Measurements from ENCODE around the gene RABGAP1L. TPM values are rescaled to one million over a fixed set of nuclear protein-coding genes. Genes with fewer than 3 reads are reported as not detected.

RABGAP1L gene
- total and polyA plus RNA-seq, 2 of the 8 experiments (the other 6 are each of a cell fraction or from before 2014, with no cell fraction given): 33.3 to 156 TPM

GRCh38 chr1:174626031-174627025, 467.0 kb downstream of the RABGAP1L start:
- H4K8ac ChIP-seq (ENCODE audit: extremely low read depth, insufficient read depth, low read length): no peak overlapping the region
- no peaks in the 10 kb centered on the region for H3K36me3 ChIP-seq (ENCODE audit: control insufficient read depth in 2 of 4, insufficient read depth in 4 of 4, low read length in 3 of 4)
- no peaks in the 10 kb centered on the region for H3K9me3 ChIP-seq (ENCODE audit: insufficient read depth in 2 of 2, low read depth in 1 of 2, low read length in 1 of 2)
- no peak overlapping the region for H3K56ac ChIP-seq (replicated peaks; ENCODE audit: insufficient read length, low read depth, low read length)
- no peaks in the 10 kb centered on the region for H3K79me2 ChIP-seq (ENCODE audit: control insufficient read depth in 1 of 2, insufficient read depth in 2 of 2, low read length in 2 of 2)
- no peak overlapping the region for H3K9ac ChIP-seq (replicated peaks in 1 of 4; ENCODE audit: extremely low read depth in 1 of 4, low read depth in 3 of 4, low read length in 3 of 4)
- no peak overlapping the region for H3K4ac ChIP-seq (replicated peaks; ENCODE audit: insufficient read length, low read depth, low read length)
- H3K27me3 ChIP-seq (replicated peaks in 1 of 4; ENCODE audit: control insufficient read depth in 3 of 4, extremely low read depth in 1 of 4, insufficient read depth in 3 of 4, low read length in 3 of 4): no peaks in the 10 kb centered on the region
- H3K23ac ChIP-seq (ENCODE audit: insufficient read length): no peak overlapping the region
- H3K4me1 ChIP-seq (replicated peaks in 1 of 4; ENCODE audit: control insufficient read depth in 3 of 4, insufficient read depth in 4 of 4, low read length in 3 of 4): no peaks in the 10 kb centered on the region; a peak in 1 of 7 replicates
- ChIA-PET POLR2A (ENCODE audit: partially characterized antibody) (no interaction called here), CTCF (ENCODE audit: partially characterized antibody) (no interaction called here)
- no peak overlapping the region for H2AK5ac ChIP-seq (ENCODE audit: low read depth, low read length)
- H2BK12ac ChIP-seq (ENCODE audit: low read depth, low read length): no peak overlapping the region
- no peak overlapping the region for H4K91ac ChIP-seq (replicated peaks; ENCODE audit: insufficient read length, low read length)
- no peak overlapping the region for H2BK5ac ChIP-seq (ENCODE audit: low read depth, low read length)
- H3K14ac ChIP-seq (ENCODE audit: insufficient read length): no peak overlapping the region
- H4K5ac ChIP-seq (ENCODE audit: insufficient read length, low read depth, low read length): no peak overlapping the region
- no peak overlapping the region for H3K27ac ChIP-seq (ENCODE audit: low read depth, low read length)
- no peak overlapping the region for H2BK20ac ChIP-seq (ENCODE audit: low read length)
- 93% methylated on average over 6 of the region's 6 CpGs; no CpG with 5 or more reads in 1 of the 2 experiments for WGBS, 2 experiments (ENCODE audit: extremely low coverage in 1 of 2, insufficient coverage in 1 of 2, insufficient read length in 1 of 2, insufficient replicate concordance in 2 of 2, low coverage in 1 of 2, low lambda C conversion rate in 2 of 2, missing lambda C conversion rate in 1 of 2)
- H2BK15ac ChIP-seq (ENCODE audit: low read length): no peak overlapping the region
- DNase-seq (ENCODE audit: low read depth in 1 of 2, low spot score in 2 of 2) (no peak), FAIRE-seq (no peak)
- H3K4me2 ChIP-seq (ENCODE audit: insufficient read depth in 1 of 2, low read depth in 2 of 2, low read length in 2 of 2): no peak overlapping the region
- H2AFZ ChIP-seq (ENCODE audit: low read length): no peak overlapping the region
- no peak for TF ChIP-seq SAP30 (IDR thresholded peaks at IDR 0.05; ENCODE audit: insufficient read depth, insufficient replicate concordance, low read length)
- no peak for TF ChIP-seq TAF1 (IDR thresholded peaks at IDR 0.05; ENCODE audit: low read depth, low read length)
- TF ChIP-seq ASH2L (IDR thresholded peaks at IDR 0.05; ENCODE audit: low read length): no peak
- TF ChIP-seq SP4 (IDR thresholded peaks at IDR 0.05; ENCODE audit: low read length): no peak
- no peak for TF ChIP-seq CBX5 (IDR thresholded peaks at IDR 0.05; ENCODE audit: low read depth, low read length)
- TF ChIP-seq KDM4A (IDR thresholded peaks at IDR 0.05; ENCODE audit: low read depth, low read length, severe bottlenecking): no peak
- no peak for TF ChIP-seq SRF (IDR thresholded peaks at IDR 0.05; ENCODE audit: low read depth, low read length)
- TF ChIP-seq SIX5 (IDR thresholded peaks at IDR 0.05; ENCODE audit: low read depth, low read length): no peak
- no peak for TF ChIP-seq GTF2F1 (IDR thresholded peaks at IDR 0.05; ENCODE audit: borderline replicate concordance, low read depth, low read length)
- TF ChIP-seq FOSL1 (IDR thresholded peaks at IDR 0.05; ENCODE audit: insufficient read depth, low read depth, low read length): no peak
- no peak for TF ChIP-seq RNF2 (IDR thresholded peaks at IDR 0.05; ENCODE audit: borderline replicate concordance, low read depth, low read length, missing control alignments, poor library complexity, severe bottlenecking)
- no peaks in the 10 kb centered on the region for H4K20me1 ChIP-seq (replicated peaks in 1 of 2; ENCODE audit: control insufficient read depth in 1 of 2, insufficient read depth in 2 of 2, low read length in 2 of 2)
- H2BK120ac ChIP-seq (replicated peaks; ENCODE audit: low read depth, low read length): no peak overlapping the region
- no peaks in the 10 kb centered on the region for H3K23me2 ChIP-seq (ENCODE audit: low read depth, low read length)
- no peak overlapping the region for H3K18ac ChIP-seq (ENCODE audit: extremely low read depth, low read length)
- no peaks in the 10 kb centered on the region for H3K79me1 ChIP-seq (ENCODE audit: low read depth, low read length)
- H3K4me3 ChIP-seq (ENCODE audit: extremely low read depth in 1 of 4, insufficient read depth in 2 of 4, low read depth in 3 of 4, low read length in 4 of 4): no peak overlapping the region

Measured in H1 (cell line).